ENCODE measurements around the gene ABCA2. TPM values are rescaled to one million over a fixed set of nuclear protein-coding genes. Genes with fewer than 3 reads are reported as not detected.
A peak's percentile ranks its signal among the peaks of the same experiment; 100 is the strongest.

Gene ABCA2
- 25.0 and 25.9 TPM in 2 replicates for total RNA-seq

- Mint-ChIP-seq H3K27ac (peak within 1 kb of the TSS; percentile 78), H3K27me3 (peaks cover 2% of the 10 kb centered on the region), H3K36me3 (ENCODE audit: low read depth) (no peaks in the 10 kb centered on the region), H3K9me3 (no peaks in the 10 kb centered on the region), H3K4me1 (peaks cover 31% of the 10 kb centered on the region), H3K4me3 (peak within 1 kb of the TSS; percentile 81)
- no peak for DNase-seq
- intact Hi-C loops (cut with micrococcal nuclease), result loop anchor here (2.0 kb wide), 1 partner anchor 37 kb away; no protein-coding TSS in a partner anchor
Observed at GRCh38 chr9:137027369-137028262, at the start of gene ABCA2. Gene ABCA2 (minus strand): TSS chr9:137028237. CDS start chr9:137028140, 97 bp downstream.

- Mint-ChIP-seq H3K4me1 (peaks cover 3% of the 10 kb centered on the region), H3K27ac (peak within 1 kb of the TSS; percentile 66), H3K4me3 (peak within 1 kb of the TSS; percentile 78), H3K27me3 (no peaks in the 10 kb centered on the region), H3K36me3 (ENCODE audit: low read depth) (peaks cover 8% of the 10 kb centered on the region), H3K9me3 (no peaks in the 10 kb centered on the region)
- intact Hi-C loops (cut with micrococcal nuclease), result loop anchor here (1.0 kb wide), 1 partner anchor 9 kb away; the partner anchor contains the start of gene MAN1B1
- peak; percentile 91 for DNase-seq
Observed at GRCh38 chr9:137077010-137077747, 49.1 kb upstream of the ABCA2 start, which contains the start of gene UAP1L1. Gene UAP1L1 (plus strand): TSS chr9:137077517. CDS start chr9:137077533, 16 bp downstream.

GRCh38 chr9:137076636-137077009, 48.6 kb upstream of the ABCA2 start:
- DNase-seq, result no peak
- no peaks in the 10 kb centered on the region for H3K9me3 Mint-ChIP-seq
- intact Hi-C loops (cut with micrococcal nuclease), result loop anchor here (1.0 kb wide), 1 partner anchor 10 kb away; the partner anchor contains the start of gene MAN1B1
- peak overlapping the region; percentile 73 for H3K4me3 Mint-ChIP-seq
- H3K27ac Mint-ChIP-seq, result peak overlapping the region; percentile 29
- H3K4me1 Mint-ChIP-seq, result peaks cover 5% of the 10 kb centered on the region
- H3K27me3 Mint-ChIP-seq, result no peaks in the 10 kb centered on the region
- peaks cover 4% of the 10 kb centered on the region for H3K36me3 Mint-ChIP-seq (ENCODE audit: low read depth)

GRCh38 chr9:137075275-137075775, 47.3 kb upstream of the ABCA2 start:
- no peak overlapping the region for H3K4me3 Mint-ChIP-seq
- DNase-seq, result no peak
- H3K36me3 Mint-ChIP-seq (ENCODE audit: low read depth), result peaks cover 3% of the 10 kb centered on the region
- no peak overlapping the region for H3K27ac Mint-ChIP-seq
- intact Hi-C loops (cut with micrococcal nuclease), result no loop called here
- H3K9me3 Mint-ChIP-seq, result no peaks in the 10 kb centered on the region
- H3K4me1 Mint-ChIP-seq, result peaks cover 14% of the 10 kb centered on the region
- H3K27me3 Mint-ChIP-seq, result no peaks in the 10 kb centered on the region

GRCh38 chr9:137074657-137075274, 46.7 kb upstream of the ABCA2 start:
- no peak overlapping the region for H3K27ac Mint-ChIP-seq
- H3K27me3 Mint-ChIP-seq, result no peaks in the 10 kb centered on the region
- H3K4me3 Mint-ChIP-seq, result no peak overlapping the region
- intact Hi-C loops (cut with micrococcal nuclease), result no loop called here
- H3K9me3 Mint-ChIP-seq, result no peaks in the 10 kb centered on the region
- peaks cover 11% of the 10 kb centered on the region for H3K4me1 Mint-ChIP-seq
- no peak for DNase-seq
- H3K36me3 Mint-ChIP-seq (ENCODE audit: low read depth), result peaks cover 1% of the 10 kb centered on the region

GRCh38 chr9:137073992-137074399, 46.0 kb upstream of the ABCA2 start:
- H3K4me3 Mint-ChIP-seq, result no peak overlapping the region
- intact Hi-C loops (cut with micrococcal nuclease), result no loop called here
- H3K27me3 Mint-ChIP-seq, result no peaks in the 10 kb centered on the region
- H3K27ac Mint-ChIP-seq, result no peak overlapping the region
- H3K9me3 Mint-ChIP-seq, result no peaks in the 10 kb centered on the region
- DNase-seq, result no peak
- H3K4me1 Mint-ChIP-seq, result peaks cover 11% of the 10 kb centered on the region
- no peaks in the 10 kb centered on the region for H3K36me3 Mint-ChIP-seq (ENCODE audit: low read depth)

GRCh38 chr9:137071282-137071681, 43.2 kb upstream of the ABCA2 start:
- intact Hi-C loops (cut with micrococcal nuclease), result loop anchor here (2.0 kb wide), 1 partner anchor 16 kb away; the partner anchor contains the start of gene MAN1B1

GRCh38 chr9:137070906-137071275, 42.9 kb upstream of the ABCA2 start:
- peak overlapping the region; percentile 68 for H3K27ac Mint-ChIP-seq
- H3K27me3 Mint-ChIP-seq, result no peaks in the 10 kb centered on the region
- peak overlapping the region; percentile 80 for H3K4me3 Mint-ChIP-seq
- H3K36me3 Mint-ChIP-seq (ENCODE audit: low read depth), result peaks cover 5% of the 10 kb centered on the region
- peaks cover 20% of the 10 kb centered on the region for H3K4me1 Mint-ChIP-seq
- H3K9me3 Mint-ChIP-seq, result no peaks in the 10 kb centered on the region
- DNase-seq, result no peak
- intact Hi-C loops (cut with micrococcal nuclease), result loop anchor here (2.0 kb wide), 1 partner anchor 16 kb away; the partner anchor contains the start of gene MAN1B1

More at GRCh38 chr9:137071282-137071681, 43.2 kb upstream of the ABCA2 start:
- H3K9me3 Mint-ChIP-seq, result no peaks in the 10 kb centered on the region
- H3K27me3 Mint-ChIP-seq, result no peaks in the 10 kb centered on the region
- DNase-seq, result no peak
- peaks cover 20% of the 10 kb centered on the region for H3K4me1 Mint-ChIP-seq
- H3K36me3 Mint-ChIP-seq (ENCODE audit: low read depth), result peaks cover 5% of the 10 kb centered on the region
- peak overlapping the region; percentile 80 for H3K4me3 Mint-ChIP-seq
- peak overlapping the region; percentile 68 for H3K27ac Mint-ChIP-seq

GRCh38 chr9:137070201-137070905, 42.3 kb upstream of the ABCA2 start, which contains the start of gene SAPCD2:
Gene SAPCD2 (minus strand): TSS chr9:137070557. CDS start chr9:137070460, 97 bp downstream.
- Mint-ChIP-seq H3K27me3 (no peaks in the 10 kb centered on the region), H3K9me3 (no peaks in the 10 kb centered on the region), H3K27ac (peak within 1 kb of the TSS; percentile 68), H3K4me1 (peaks cover 20% of the 10 kb centered on the region), H3K36me3 (ENCODE audit: low read depth) (peaks cover 5% of the 10 kb centered on the region), H3K4me3 (peak within 1 kb of the TSS; percentile 80)
- peak; percentile 96 for DNase-seq
- intact Hi-C loops (cut with micrococcal nuclease), result loop anchor here (2.0 kb wide), 1 partner anchor 16 kb away; the partner anchor contains the start of gene MAN1B1

- H3K9me3 Mint-ChIP-seq, result no peaks in the 10 kb centered on the region
- intact Hi-C loops (cut with micrococcal nuclease), result loop anchor here (2.0 kb wide), 1 partner anchor 17 kb away; the partner anchor contains the start of gene MAN1B1
- H3K36me3 Mint-ChIP-seq (ENCODE audit: low read depth), result peaks cover 5% of the 10 kb centered on the region
- H3K27me3 Mint-ChIP-seq, result no peaks in the 10 kb centered on the region
- peaks cover 20% of the 10 kb centered on the region for H3K4me1 Mint-ChIP-seq
- peak; percentile 74 for DNase-seq
- peak overlapping the region; percentile 74 for H3K4me3 Mint-ChIP-seq
- H3K27ac Mint-ChIP-seq, result no peak overlapping the region
Observed at GRCh38 chr9:137069508-137070091, 41.6 kb upstream of the ABCA2 start.

GRCh38 chr9:137068539-137069507, 40.8 kb upstream of the ABCA2 start:
- peak overlapping the region; percentile 74 for H3K4me3 Mint-ChIP-seq
- peaks cover 8% of the 10 kb centered on the region for H3K36me3 Mint-ChIP-seq (ENCODE audit: low read depth)
- intact Hi-C loops (cut with micrococcal nuclease), result no loop called here
- H3K4me1 Mint-ChIP-seq, result peaks cover 23% of the 10 kb centered on the region
- no peak overlapping the region for H3K27ac Mint-ChIP-seq
- no peaks in the 10 kb centered on the region for H3K9me3 Mint-ChIP-seq
- H3K27me3 Mint-ChIP-seq, result no peaks in the 10 kb centered on the region
- no peak for DNase-seq

Data from activated CD4-positive, alpha-beta T cell treated with anti-CD3 and anti-CD28 coated beads, Interleukin-2, amount 10 ng/mL, durations not matched to agents 24 days and 14 days (primary cell).